Middle frontal gyrus (tissue), 1 donor: ENCODE results near the gene BTBD19.
"Not testable (repeated sequence)": the region's sequence is repeated elsewhere in the genome, so short reads cannot be mapped to it uniquely, and the experiment has no call there.

Experiments used
- DNase-seq: peaks from one replicate; pipeline ENCODE4 v3.0.0-alpha.2; 2015; ENCODE audit warnings: low spot score; ENCODE audit errors: extremely low spot score

Gene BTBD19

DNA sequence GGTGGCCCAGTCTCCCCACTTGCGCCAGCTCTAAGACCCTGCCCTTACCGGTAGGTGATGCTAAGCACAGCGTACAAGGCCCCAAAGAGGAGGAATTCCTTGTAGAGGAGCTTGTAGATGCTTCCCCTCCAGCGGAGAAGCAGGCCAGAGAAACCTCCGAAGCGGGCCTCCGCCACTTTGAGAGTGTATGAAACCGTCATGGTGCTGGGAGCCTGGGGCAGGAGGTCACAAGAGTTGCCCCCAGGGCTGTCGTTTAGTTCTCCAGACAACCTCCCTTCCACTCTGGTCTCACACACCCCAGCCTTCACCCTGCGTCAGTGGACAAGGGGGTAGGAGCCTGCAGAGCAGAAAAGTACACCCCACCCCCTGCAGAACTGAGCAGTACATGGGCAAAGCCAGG is 20.8 kb upstream of the BTBD19 start:
- no peak for DNase-seq

DNA sequence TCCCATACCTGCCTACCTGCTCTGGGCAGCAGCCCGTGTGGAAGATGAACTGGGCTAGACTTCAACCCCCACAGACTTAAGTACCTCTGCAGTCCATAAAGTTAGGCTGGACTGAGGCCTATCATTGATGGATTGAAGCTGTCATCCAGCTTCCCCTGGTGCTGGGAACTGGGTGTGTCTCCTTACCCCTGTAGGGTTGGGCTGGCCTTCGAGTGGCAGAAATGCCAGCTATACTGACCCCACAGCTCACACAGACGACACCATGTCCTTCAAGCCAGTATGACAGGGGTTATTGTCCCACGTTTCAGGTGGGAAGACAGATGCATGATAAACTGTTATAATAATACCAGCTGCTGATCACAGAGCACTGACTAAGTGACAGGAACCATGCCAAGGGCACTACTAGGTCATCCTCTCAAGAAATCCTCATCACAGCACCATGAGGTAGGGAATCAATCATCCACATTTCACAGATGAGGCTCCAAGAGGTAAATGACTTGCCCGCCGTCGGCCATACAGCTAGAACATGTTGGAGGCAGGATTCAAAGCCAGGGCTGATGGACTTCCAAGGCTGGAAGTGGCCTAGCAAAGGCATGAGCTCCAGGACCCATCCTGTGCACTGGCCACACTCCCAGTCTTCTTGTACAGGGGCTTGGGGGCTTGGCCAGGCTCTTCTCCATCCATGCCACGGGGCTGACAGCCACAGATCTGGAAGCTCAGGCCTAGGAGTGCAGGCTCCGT is 20.0 kb upstream of the BTBD19 start, which contains the start of gene BEST4:
Gene BEST4, minus strand, starts transcription at position 51 of the 741 bp plus-strand sequence. CDS start 465 bp downstream, outside the sequence.
- no peak for DNase-seq

DNA sequence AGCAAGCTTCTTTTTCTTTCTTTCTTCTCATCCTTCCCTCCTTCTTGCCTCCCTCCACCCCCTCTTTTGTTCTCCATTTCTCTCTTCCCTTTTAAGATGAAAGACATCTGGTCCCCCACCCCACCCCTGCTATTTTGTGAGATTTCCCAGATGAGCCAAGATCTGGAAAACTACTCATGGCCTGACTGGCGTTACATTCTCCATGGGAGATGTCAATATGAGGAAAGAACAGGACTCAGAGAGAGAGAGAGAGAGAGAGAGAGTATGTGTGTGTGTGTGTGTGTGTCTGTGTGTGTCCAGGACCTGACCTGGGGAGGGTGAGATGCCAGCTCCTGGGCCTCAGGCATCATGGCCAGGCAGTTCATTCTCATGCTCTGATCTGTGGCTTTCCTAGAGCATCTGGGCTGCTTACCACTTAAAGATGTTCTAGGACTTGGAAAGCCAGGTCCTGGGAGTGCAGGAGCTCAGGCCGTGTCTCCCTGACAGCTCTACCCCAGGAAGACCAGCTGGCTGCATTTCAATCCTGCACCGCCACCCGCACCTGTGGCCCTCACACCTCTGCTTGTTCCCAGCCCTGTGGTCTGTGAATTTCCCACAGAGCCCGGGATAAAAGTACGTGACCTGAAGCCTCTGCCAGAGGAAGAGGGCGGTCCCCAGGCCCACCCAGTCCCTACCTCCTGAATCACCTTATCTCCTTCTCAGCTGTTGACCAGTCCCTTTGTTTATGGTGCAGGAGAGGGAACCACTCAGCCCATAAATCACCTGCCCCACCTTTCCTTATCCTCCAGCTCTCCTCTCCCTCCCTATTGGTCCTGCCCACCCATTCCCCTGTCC is 17.1 kb upstream of the BTBD19 start:
- no peak for DNase-seq

DNA sequence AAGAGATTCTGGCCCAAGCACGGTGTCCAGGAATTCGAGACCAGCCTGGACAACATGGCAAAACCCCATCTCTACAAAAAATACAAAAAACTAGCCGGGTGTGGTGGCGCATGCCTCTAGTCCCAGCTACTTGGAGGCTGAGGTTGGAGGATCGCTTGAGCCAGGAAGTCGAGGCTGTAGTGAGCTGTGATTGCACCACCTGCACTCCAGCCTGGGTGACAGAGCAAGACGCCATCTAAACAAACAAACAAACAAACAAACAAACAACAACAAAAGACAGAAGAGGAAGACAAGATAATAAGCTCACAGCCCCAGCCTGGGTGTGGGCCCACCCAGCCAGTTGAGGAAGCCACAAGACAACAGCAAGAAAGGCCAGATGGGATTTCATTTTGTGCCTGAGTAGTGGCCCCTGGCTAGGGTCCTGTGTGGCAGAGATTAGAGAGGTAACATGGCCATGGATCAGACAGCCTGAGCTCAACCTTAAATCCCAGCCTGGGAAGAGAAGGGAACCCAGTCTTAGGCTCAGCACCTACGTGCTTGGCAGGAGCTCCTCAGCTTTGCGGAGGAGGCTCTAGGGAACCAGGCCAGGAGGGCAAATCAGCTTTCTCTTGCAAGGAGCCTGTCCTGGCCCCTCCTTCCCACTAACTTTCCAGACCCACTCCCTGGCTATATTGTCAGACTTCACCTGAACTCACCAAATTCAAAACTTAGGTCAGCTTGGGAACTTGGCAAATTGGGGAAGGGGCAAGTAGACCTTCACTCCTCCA is 15.4 kb upstream of the BTBD19 start:
- DNase-seq: no peak

DNA sequence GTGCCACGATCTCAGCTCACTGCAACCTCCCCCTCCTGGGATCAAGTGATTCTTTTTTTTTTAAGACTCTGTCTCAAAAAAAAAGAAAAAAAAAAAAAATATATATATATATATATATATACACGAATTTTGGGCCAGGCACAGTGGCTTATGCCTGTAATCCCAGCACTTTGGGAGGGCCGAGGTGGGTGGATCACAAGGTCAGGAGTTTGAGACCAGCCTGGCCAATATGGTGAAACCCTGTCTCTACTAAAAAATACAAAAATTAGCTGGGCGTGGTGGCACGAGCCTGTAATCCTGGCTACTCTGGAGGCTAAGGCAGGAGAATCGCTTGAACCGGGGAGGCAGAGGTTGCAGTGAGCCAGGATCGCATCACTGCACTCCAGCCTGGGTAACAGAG is 10.4 kb upstream of the BTBD19 start:
- DNase-seq: not testable (repeated sequence)

DNA sequence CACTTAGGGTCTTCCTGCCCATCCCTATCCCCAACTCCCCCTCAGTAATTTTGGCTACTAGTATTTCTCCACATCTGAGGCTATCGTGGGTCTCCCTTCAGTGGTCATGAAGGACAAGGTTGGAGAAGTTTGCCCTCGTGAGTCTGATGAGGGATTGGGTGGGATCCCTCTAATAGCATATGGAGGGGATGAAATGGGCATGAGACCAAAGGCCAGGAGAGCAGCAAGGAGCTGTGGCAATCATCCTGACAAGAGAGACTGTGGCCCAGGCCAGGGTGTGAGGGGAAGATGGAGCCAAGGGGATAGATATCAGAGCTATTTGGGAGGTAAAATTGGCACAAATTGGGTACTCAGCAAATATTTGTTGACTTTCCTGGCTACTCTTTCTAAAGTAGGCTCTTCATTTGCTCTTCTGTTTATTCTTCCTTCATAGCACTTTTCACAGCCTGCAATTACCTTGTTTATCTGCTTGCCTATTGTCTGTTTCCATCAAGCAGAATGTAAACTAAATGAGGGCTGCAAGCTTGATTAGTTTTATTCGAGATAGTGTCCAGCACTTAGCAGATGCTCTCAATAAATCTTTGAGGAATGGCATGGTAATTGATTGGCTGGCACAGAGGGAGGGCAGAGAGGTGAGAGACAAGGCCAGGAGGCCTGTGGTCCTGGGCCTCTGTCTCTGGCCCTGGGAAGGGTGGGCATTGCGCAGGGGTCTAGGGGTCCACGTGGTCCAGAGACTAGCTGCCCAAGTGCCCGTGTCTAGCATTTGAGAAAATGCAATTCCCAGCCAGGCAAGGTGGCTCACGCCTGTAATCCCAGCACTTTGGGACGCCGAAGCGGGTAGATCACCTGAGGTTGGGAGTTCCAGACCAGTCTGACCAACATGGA is 9.6 kb upstream of the BTBD19 start:
- no peak for DNase-seq

DNA sequence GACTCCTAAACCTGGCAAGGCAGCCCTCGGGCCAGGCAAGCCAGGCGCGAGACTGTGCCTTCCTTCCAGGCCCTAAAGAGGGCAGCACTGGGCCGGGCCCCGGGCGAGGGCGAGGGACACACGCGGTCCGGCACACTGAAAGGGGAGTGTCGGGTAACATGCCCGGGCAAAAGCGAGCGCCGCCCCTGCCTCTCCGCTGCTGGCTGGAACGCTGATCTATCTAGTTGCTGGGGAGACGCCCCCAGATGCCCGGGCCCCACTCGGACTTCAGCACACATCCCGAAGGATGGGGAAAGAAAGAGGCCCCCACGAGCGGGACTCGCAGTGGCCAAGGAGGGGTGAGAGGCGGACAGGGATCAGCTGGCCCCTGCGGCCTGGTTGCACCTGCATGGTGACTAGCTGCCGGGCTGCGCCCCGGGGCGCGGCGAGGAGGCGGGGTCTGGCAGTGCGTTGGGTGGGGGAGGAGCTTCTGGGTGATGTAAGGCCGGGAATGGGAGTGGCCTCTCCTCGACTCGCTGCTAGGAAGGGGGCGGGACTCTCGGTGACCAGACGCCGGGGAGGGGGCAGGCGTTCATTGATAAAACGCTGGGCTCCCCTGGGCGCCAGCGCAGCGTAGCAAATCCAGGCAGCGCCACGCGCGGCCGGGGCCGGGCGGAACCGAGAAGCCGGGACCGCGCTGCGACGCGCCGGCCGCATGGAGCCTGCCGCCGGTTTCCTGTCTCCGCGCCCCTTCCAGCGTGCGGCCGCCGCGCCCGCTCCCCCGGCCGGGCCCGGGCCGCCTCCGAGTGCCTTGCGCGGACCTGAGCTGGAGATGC is 8.3 kb upstream of the BTBD19 start, which contains the start of gene PLK3:
Gene PLK3, plus strand, starts transcription at position 608 of the 815 bp plus-strand sequence. Its CDS starts 87 bp downstream, at position 695.
- DNase-seq: peak; percentile 96

DNA sequence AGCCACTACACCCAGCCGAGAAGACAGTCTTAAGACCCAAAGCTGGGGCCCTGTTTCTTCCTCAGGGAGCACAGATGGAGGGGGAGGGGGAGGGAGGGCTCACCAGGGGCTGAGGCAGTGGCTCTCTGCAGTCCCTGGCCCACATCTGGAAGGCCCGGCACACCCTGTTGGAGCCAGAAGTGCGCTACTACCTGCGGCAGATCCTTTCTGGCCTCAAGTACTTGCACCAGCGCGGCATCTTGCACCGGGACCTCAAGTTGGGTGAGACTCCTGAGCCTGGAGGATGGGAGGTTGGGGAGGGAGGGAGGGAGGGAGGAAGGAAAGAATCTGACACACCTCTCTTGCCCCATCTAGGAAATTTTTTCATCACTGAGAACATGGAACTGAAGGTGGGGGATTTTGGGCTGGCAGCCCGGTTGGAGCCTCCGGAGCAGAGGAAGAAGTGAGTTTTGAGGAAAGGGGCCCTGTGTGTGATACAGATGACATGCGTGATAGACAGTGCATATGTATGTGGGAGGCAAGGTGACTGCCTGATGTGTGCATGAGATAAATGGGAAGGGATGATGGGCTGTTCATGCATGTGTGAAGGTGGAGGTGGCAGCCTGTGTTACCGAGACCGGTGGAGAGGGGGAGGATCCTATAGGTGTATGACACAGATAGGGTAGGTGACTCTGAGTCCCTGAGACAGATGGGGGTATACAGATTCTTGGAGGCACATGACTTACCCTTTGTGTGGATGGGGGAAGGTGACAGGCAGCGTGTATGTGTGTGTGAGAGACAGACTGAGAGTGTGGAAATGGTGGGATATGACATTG is 6.6 kb upstream of the BTBD19 start:
- no peak for DNase-seq

DNA sequence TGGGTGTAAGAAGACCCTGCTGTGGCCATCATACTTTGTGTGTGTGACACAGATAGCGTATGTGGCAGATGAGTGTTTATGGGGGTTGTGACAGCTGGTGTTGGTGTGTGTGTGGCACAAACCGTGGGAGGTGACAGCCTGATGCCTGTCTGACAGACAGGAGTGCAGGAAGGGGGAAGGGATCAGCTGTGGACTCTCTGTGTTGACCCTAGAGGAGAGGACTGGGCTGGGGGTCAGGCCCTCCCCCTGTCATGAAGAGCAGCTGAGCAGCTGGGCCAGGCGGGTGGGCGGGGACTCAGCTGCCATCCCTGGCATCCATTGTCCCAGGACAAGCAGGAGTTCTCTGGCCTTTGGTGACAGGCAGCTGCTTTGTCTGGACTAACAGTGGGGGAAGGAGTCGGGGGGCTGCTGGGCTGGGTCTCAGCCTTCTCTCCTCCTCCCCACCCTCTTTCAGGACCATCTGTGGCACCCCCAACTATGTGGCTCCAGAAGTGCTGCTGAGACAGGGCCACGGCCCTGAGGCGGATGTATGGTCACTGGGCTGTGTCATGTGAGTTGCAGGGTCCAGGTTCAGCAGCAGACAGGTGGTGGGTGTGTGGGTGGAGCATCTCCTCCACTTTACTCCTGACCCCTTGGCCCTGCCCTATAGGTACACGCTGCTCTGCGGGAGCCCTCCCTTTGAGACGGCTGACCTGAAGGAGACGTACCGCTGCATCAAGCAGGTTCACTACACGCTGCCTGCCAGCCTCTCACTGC is 5.8 kb upstream of the BTBD19 start:
- no peak for DNase-seq

DNA sequence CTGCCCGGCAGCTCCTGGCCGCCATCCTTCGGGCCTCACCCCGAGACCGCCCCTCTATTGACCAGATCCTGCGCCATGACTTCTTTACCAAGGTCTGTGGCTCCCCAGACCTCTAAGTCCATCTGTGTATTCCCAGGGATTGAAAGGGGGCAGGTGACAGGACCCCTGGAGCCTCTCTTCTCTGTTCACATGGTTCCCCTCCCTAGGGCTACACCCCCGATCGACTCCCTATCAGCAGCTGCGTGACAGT is 5.3 kb upstream of the BTBD19 start:
- DNase-seq: no peak

DNA sequence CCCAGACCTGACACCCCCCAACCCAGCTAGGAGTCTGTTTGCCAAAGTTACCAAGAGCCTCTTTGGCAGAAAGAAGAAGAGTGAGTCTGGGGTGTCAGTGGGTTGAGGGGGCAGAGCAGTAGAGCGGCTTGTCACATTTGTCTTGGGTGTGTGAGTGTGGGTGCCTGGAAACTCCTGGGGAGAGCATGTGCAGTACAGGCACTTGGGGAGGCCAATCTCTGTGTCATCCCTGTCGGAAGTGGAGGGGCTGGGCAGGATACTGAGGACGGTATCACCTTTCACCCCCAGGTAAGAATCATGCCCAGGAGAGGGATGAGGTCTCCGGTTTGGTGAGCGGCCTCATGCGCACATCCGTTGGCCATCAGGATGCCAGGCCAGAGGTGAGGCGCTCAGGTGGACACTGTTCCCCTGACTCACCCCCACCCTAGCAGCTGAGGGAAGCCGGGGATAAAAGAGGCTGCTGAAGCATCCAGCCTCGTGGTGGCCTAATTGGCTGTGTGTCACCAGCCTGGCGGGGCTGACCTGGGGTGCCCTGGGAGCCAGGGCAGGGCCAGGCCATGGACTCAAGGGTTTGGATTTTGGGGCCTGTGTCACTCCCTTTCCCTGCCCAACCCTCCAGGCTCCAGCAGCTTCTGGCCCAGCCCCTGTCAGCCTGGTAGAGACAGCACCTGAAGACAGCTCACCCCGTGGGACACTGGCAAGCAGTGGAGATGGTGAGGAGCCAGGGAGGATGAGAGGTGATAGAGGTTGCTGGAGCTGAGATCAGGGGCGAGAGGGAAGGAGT is 4.8 kb upstream of the BTBD19 start:
- no peak for DNase-seq

DNA sequence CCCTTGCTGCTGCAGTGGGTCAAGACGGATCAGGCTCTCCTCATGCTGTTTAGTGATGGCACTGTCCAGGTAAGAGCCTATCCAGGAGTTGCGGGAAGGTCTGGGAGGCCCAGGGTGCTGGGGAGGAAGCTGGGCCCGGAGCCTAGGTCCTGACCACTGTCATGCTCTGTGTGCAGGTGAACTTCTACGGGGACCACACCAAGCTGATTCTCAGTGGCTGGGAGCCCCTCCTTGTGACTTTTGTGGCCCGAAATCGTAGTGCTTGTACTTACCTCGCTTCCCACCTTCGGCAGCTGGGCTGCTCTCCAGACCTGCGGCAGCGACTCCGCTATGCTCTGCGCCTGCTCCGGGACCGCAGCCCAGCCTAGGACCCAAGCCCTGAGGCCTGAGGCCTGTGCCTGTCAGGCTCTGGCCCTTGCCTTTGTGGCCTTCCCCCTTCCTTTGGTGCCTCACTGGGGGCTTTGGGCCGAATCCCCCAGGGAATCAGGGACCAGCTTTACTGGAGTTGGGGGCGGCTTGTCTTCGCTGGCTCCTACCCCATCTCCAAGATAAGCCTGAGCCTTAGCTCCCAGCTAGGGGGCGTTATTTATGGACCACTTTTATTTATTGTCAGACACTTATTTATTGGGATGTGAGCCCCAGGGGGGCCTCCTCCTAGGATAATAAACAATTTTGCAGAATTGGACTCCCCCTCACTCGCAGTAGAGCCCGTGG is 2.9 kb upstream of the BTBD19 start:
- DNase-seq: no peak

DNA sequence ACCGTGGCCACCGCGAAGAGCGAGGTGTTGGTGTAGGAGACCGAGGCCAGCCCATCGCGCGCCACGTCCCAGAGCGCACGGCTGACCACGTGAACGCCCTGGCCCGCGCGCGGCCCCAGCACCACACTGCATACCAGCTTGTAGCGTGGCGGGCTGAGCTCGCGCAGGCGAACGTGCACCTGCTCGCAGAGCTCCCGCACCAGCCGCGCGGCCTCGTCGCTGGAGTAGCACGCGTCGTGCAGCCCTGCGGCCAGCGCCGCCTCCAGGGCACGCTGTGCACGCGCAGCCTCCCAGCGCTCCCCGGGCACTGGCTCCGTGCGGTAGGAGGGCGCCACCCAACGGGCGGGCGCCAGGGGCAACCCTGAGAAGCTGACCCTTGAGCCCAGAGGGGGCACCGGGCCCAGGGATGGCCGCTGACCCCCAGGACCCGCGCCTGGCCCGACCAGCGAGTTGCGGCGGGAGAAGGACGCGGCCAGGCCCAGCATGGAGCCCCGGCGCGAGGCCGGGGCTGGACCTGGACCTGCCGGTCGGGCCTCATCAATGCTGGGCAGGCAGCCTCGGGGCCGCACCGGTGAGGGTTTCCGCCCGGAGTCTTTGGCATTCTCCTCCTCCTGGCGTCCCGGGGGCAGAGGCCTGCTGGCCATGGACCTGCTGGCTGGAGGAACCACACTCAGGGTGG is 2.2 kb upstream of the BTBD19 start:
- DNase-seq: no peak

DNA sequence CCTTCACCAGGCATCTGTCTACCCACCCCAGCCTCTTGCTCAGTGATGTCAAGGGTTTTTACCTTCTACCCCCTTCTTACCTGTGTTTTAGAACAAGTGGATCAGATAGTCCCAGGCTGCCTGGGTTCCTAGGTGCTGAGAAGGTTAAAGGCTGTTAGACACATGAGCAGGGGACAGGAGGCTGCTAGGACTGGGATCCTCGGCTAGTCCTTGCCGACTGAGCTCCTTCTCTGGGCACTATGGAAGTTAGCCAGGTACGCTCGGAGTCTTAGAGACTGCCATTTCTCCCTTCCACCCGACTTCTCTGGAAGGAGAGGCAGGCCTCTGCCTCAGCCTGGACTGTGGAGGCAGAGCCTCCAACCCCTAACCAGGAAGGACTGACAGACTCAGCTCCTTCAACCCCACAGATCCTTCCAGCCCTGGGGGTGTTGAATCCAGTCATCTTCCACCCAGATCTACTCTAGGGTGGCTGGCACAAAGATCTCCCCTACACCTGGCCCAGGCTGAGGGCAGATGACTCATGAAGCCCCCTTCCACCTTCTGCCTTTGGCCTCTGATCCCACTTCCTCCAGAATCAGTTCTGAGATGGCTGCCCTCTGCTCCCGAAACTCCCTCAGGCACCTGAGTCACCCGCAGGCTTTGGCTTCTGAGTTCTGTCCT is 1.5 kb upstream of the BTBD19 start, which contains the start of gene DYNLT4:
Gene DYNLT4, minus strand, starts transcription at position 648 of the 660 bp plus-strand sequence. CDS start 683 bp downstream, outside the sequence.
- no peak for DNase-seq

DNA sequence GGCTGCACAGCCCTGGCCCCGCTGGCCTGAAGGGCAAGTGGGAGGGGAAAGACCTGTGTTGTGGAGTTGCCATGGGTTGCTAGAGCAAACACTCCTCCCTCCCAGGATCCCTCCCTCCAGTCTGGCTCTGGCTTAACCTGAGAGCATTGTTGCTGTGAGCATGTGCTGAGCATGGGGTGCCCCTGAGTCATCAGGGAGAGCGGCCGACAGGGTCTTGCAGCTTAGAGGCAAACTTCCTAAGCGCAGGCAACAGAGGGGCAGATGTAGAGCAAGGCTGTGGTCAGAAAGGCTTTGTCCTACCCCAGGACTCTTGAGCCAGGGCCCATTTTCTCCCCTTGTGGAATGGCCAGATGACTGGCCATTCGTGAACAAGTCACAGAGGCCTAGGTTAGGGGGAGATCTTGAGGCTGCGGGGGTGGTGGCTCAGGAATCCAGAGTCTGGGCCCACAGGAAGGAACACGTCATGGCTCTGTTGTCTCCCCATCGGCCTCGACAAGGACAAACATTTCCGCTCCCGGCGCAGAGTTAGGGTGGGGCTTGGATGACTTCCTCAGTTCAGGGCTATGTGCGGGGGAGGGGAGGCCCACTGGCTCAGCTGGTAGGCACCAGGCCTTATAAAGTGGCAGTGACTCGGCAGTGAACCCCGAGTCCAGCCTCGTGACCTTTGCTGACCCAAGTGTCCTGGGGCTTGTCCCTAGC is 810 bp upstream of the BTBD19 start:
- DNase-seq: no peak
